GM21825 (cell line): ENCODE measurements around the gene CACNG4.
"Not testable (repeated sequence)": the region's sequence is repeated elsewhere in the genome, so short reads cannot be mapped to it uniquely, and the experiment has no call there.

ENCODE experiments used
- ATAC-seq: cut with Tn5 transposase; IDR thresholded peaks from one replicate; pipeline ENCODE4 v1.9.1; 2021; ENCODE audit warnings: mild to moderate bottlenecking, moderate library complexity; ENCODE audit not compliant: unreplicated experiment

Gene CACNG4

DNA sequence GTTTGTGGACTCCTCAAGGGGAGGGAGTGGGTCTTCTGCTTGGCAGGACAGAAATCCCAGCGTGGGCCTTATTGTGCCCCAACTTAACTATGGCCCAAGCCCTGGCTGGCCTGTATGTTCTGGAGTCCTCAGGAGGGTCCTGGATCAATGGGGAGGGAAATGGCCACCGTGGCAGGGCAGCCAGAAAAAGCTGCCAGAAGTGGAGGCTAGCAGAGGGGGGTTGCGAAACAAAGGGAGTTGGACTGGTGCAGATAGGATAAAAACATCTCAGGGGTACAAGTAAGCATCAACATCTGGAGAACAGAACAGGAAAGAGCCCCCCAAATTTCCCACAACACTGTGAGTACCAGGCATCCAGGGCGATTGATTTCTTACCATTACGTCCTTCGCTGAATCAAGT, 76.1 kb downstream of the CACNG4 start:
- ATAC-seq = no peak

DNA sequence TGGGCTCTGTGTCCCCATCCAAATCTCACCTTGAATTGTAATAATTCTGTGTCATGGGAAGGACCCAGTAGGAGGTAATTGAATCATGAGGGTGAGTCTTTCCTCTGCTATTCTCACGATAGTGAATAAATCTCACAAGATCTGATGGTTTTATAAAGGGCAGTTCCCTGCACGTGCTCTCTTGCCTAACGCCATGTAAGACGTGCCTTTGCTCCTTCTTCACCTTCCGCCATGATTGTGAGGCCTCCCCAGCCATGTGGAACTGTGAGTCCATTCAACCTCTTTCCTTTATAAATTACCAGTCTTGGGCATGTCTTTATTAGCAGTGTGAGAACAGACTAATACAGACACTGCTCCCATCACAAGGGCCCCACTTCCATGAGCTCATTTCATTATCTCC, 76.6 kb downstream of the CACNG4 start:
- ATAC-seq = not testable (repeated sequence)

DNA sequence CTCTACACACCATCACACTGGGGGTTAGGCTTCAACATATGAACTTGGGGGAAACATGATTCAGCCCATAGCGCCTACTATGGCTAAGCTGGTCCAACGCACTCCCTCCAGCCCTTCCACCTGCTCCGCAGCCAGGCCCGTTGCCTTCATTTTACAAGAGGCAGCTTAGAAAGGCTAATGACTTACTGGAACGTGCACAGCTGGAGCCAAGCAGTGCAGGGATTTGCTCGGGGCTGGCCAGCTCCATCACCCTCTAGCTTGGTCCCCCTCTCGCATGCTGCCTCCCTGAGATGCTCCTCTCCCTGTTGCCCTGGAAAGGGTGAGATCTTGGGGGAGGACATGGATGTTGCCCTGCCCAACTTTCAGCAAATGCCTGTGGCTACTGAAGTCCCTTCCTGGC, 77.0 kb downstream of the CACNG4 start:
- no peak for ATAC-seq

DNA sequence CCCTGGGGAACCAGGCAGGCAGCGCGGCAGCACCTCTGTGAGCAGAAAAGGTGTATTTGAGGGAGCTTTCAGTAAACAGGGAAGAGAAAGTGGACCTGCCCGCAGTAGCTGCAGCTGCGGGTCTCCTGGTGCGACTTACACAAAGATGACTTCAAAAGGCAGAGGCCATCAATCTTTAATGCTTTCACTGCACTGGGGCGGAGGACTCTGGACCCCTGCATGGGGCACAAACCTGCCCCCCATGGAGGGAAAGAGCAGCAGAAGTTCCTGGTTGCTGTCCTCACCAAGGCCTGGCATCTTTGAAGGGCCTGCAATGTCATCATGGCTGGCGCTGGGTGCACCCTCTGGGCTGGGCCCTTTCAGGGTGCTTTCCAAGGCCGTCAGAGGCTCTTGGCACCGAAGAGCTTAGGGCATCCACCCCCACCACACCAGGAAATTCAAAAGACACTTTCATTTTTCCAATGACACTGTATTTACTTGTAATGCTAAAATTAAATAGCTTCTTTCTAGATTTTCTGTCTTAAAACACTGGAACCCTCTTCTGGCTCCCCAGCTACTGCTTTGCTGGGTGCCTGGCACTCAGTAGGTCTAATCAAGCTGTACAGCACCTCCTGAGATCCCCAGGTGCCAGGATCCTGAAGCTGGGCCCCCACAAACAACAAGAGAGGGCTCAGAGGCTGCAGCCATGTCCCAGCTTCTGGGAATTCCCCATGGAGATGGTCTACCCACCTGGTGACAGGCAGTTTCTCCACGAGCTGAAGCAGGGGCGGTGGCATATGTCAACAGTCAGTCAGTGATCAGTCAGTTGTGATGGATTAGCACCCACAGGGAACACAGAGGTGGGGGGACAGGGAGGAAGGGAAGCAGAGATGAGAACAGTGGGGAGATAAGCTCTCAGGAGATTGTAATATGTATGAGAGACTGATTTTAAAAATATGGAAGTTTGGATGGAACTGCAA, 77.7 kb downstream of the CACNG4 start:
- no peak for ATAC-seq

DNA sequence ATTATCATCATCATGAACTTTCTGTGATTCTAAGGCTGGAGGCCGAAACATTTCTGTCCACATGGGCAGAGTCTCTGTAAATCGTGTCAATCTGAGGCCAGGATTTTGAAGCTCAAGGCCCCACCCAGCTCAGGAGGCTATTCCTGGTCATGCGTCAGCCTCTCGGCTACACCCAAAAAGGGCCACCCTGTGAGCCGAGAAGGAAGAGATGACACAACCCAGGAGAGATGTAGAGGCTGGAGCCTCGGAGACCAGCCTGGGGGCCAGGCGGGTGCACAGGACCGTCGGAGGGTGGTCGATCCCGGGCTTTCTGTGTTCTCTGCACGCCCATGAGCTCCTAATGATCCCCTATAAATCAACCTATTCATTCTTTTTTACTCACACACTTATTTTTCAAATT, 78.8 kb downstream of the CACNG4 start:
- ATAC-seq = no peak

DNA sequence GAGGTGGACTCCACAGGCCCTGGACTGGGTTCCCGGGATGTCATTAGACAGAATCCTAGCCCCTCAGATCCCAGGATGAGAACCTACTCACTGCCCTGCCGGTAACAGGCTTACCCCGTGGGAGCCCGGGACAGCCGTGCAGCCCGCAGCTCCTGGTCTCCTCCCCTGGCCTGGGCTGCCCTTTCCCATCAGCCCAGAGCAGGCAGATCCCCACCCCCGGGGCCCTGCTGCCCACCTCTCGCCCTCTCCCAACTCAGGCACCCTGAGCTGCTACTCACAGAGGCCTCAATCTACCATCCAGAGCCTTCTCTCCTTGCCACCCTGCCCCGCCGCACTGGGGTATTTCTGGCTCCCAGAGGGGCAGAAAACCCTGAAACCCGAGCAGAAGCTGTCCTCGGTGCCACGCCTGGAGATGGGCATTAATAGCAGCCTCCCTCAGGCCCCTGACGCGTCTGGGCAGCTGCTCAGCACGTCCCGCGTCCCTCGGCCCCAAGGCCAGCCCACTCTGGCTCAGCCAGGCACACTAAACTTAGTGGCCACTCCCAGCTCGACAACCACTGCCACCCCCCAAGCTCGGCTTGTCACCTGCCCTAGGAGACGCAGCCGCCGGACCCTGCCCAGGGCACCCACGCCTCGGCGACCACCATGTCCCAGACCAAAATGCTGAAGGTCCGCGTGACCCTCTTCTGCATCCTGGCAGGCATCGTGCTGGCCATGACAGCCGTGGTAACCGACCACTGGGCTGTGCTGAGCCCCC, 79.7 kb downstream of the CACNG4 start, which contains the start of gene CACNG1:
TSS of gene CACNG1 (plus strand) at position 539 of the 757 bp plus-strand sequence. CDS start at position 646, 107 bp downstream.
- no peak for ATAC-seq

DNA sequence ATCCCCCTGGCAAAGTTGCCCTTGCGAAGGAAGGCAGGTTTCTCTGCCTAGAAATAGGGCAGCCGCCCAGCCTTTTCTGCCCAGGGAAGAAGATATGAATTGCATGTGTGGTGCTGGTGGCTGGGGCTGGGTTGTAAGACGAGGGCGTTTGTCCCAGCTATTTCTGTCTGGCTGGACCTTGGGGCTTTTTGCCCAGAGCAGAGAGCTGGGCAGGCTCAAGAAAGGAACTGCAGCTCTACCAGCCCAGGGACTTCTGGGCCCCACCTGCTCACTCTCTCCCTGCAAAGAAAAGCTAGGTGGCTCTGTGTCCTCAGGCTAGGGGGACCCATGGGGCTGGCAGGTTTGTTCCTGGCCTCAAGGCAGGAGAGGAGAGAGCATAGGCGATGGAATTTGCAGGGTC, 80.4 kb downstream of the CACNG4 start:
- no peak for ATAC-seq

DNA sequence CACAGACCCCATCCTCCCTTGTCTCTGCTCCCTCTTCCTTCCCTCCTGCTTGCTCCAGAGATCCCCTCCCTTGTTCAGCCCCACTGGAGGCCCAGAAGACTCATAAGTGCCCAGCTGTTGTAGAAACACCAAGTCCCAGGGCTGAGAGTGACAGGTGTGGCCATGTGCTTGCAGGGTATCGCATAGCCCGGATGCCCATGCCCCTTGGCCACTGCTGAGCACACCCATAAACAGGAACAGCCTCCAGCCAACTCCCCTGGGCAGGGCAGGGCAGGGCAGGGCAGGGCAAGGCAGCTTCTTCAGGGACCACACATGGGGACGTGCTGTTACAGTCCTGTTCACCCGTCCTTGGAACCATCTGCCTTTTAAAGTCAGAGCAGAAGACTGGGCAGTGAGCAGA, 81.9 kb downstream of the CACNG4 start:
- no peak for ATAC-seq

DNA sequence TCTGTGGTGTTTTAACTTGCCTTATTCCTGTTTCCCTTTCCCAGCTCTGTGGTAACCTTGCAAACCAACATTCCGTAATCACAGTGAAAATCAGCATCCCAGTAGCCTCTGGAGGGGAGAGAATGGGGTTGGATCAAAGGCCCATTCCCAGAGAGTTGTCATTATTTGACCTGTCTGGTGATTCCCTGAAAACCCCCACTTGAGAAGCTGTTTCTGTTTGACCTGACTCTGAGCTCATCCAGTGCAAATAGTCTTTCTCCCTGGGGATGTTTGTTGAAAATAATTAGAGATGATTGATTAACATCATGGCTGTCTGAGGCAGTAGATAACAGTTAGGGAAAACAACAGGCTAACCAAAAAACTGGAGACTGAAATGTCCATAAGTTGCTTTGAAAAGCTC, 82.9 kb downstream of the CACNG4 start:
- no peak for ATAC-seq

DNA sequence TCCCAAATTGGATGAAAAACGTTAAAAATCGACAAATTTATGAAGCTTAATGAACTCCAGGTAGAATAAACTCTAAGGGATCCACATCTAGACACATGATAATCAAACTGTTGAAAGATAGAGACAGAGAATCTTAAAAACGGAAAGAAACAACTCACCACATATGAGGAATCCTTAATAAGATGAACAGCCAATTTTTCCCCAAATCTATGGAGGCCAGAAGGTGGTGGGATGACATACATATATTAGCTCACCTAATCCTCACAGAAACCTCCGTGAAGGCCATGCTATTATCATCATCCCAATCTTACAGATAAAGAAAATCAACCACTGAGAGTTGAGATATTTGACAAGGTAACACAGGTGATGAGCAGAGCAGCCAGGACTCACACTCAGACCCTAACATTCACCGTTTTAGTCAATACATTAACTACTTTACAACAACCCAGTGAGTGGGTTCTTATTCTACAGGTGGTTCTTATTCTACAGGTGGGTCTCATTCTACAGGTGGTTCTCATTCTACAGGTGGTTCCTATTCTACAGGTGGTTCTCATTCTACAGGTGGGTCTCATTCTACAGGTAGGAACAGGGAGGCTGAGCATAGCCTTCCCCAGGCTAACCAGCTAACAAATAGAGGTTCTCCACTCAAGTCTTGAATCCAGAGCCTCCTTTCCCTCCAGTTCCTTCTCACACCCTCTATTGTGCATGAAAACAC, 84.7 kb downstream of the CACNG4 start:
- ATAC-seq = no peak

DNA sequence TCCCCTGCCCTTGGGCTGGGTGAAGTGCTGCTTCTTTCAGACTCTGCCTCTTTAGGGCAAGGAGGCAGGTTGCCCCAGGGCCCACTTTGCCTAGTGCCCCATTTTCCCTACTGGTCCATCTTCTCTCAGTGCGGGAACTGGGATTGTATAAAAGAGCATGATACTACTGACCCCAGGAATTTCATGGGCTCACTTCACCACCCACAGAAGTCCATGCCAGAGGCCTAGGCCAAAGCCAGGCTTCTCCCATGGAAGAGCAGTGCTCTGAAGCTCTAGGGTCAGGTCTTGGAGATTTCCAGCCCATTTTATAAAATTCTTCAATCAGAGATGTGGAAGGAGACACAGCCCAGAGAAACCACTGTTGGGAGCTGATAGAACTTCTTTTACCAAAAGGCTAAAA, 85.6 kb downstream of the CACNG4 start:
- ATAC-seq = no peak

DNA sequence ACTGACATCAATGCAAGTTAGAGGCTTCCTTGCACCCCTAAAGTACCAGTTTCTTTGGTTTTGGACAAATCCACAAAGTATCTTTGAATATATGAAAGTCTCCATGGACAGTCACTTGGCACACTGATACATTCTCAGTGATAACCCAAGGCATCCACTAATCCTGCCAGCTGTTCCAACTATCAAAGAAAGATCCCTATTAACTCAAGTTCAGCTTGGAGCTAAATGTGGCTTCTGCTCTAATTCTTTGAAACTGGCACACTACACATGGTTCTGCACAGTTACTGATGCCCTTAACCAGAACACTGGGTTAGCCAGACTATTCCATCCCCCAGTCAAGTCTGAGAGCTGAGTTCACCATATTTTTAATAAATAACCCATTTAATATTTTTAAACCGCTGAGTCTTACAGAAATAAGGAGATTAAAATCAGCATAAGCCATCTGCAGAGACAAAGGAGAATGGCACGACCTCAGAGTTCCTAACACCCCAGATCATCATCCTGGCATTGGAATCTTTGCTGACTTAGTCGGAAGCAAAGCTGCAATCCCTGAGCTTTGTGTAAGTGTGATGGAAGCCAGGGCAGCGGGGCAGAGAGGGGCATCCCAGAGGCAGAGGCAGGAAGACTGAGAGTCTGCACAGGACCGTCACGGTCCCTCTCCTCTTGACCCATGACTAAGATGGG, 86.1 kb downstream of the CACNG4 start:
- ATAC-seq = no peak

DNA sequence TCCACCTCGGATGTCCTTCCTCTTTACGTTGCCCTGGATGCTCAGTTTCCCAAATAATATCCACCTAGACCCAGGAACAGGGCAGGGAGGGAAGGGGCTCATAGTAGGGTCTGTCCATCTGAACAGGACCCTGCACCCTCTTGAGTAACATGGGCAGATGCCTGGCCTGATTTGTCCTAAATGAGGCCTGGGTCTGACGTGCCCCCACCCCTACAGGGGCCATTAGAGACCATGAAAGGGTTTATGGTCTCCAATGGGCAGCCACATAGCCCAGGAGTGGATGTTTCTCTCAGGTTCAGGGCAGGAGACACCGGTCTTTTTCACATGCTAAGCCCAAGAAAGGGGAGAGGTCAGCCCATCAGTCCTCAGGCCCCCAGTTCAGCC, 86.6 kb downstream of the CACNG4 start:
- no peak for ATAC-seq

DNA sequence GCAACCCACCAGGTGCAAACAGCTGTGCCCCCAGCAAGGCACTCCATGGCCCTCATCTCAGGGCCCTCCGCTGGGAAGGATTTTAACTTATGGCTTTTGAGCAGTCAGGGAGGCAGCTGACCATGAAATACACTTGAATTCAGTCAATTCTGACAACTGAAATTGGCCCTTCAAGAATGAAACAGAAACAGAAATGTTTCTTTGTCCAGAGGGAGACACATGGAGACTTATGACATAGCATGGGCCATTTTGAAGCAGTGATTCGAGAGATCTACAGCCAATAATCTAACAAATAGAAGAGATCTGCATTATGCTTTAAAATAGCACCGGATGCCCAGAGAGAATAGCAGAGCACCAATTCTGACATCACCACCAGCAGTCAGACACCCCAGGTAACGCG, 87.3 kb downstream of the CACNG4 start:
- ATAC-seq = no peak

DNA sequence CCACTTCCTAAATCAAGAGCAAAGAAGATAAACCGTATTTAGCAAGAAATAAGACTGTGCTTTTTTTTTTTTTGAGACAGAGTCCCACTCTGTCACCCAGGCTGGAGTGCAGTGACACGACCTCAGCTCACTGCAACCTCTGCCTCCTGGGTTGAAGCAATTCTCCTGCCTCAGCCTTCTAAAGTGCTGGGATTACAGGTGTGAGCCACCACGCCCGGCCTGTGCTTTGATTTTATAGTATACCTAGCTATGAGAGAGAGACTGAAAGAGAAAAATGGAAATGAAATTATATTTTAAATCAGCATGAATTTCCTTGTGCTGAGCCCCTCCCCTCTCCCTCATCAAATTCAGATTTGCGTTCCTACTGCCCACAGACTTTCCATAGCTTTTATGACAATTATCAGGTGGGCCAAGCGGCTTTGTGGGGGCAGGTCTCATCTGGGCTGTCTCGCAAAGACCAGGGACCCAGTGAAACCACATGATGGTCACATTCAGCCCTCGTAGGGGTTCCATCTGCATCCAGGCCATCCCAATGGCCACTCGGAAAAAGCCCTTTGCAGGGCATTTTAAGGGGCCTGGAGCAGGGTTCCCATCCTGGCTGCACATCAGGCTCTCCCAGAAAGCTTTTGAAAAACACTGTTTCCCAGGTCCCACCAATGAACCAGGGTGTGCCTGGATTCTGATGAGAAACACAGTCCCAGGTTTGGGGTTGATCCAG, 88.4 kb downstream of the CACNG4 start:
- ATAC-seq = no peak

DNA sequence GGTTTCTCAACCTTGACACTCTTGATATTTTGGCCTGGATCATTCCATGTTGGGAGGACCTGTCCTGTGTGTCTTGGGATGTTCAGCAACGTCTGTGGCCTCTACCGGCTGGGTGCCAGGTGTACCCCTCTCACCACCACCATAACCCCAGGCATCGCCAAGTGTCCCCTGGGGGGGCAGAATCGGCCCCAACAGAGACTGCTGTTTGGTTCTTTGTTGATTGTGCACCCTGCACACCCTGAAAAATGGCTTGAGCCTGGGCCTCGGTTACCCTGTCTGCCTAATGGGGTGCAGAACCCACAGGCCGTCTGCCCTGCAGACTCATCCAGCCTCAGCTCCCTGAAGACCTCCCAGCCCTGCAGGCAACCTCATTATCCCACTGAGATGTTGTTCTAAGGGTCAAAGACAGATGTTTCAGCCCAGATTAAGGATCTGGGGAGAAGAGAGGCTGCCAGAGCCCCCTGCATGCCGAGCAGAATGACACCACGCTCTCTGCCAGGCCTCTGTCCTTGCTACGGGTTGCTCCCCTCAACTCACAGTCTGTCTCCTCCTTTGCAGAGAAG, 89.0 kb downstream of the CACNG4 start:
- ATAC-seq = no peak

DNA sequence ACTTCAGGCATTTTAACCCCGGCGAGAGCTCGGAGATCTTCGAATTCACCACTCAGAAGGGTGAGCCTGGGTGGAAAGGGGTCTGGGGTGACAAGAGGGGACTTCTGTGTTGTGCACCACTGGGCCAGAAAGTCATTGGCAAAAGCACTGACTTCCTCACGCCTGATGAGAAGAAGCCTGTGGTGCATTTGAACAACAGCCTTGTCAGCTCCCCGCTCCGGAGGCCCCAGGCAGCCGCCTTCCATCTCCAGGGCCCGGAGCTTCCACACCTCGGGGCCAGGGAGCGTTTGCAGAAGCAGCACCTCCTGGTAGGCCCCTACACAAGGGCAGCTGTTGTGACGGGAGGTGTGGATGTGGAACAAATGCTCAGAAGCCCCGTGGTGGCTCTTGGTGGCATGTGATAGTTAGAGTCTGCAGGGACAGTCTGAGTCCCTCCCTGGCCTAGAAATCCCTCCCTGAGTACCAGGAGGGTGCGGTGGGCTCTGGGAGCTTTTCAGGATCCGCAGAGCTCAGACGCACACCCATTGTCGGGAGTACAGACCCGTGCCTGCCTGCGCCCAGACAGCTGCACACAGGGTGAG, 89.6 kb downstream of the CACNG4 start:
- ATAC-seq = no peak

DNA sequence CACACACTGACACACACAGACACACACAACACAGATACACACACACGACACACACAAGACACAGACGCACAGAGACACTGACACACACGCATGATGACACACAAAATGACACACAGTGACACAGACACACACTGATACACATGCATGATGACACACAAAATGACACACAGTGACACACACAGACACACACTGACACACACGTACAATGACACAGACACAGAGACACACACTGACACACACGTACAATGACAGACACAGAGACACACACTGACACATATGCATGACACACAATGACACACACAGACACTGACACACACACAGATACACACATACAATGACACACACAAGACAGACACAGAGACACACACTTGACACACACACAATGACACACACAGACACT, 90.1 kb downstream of the CACNG4 start:
- no peak for ATAC-seq

DNA sequence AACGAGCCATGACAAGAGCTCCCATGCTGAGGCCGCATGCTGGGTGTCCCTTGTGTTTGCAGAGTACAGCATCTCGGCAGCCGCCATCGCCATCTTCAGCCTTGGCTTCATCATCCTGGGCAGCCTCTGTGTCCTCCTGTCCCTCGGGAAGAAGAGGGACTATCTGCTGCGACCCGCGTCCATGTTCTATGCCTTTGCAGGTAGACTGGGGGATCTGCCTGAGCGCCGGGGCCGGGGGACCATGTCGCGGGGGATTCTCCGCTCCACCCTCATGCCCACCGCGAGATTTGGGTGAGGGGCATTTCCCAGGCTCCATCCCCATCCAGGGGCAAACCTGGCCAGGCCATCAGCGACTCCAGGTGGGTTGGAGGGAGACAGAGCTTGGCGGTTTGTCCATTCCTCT, 90.5 kb downstream of the CACNG4 start:
- no peak for ATAC-seq
